Mesothelial cell of epicardium (in vitro differentiated cells): ENCODE results near the gene AFF2. TPM values are rescaled to one million over a fixed set of nuclear protein-coding genes. Genes with fewer than 3 reads are reported as not detected.

Experiments
- DNase-seq, 2 experiments: peaks; one replicate each; pipeline ENCODE4 v3.0.0; 2021; ENCODE audit warnings: low spot score in 2 of 2; ENCODE audit not compliant: unreplicated experiment in 2 of 2
- H3K27ac Mint-ChIP-seq: 2 replicates; pipeline ENCODE4 v1.8.0; 2021; ENCODE audit warnings: mixed read lengths
- H3K27me3 Mint-ChIP-seq: 2 replicates; pipeline ENCODE4 v1.8.0; 2021; ENCODE audit warnings: low read depth, mixed read lengths
- H3K36me3 Mint-ChIP-seq: 2 replicates; pipeline ENCODE4 v1.8.0; 2021; ENCODE audit warnings: mixed read lengths
- H3K4me1 Mint-ChIP-seq: 2 replicates; pipeline ENCODE4 v1.8.0; 2021; ENCODE audit warnings: mixed read lengths
- H3K4me3 Mint-ChIP-seq: 2 replicates; pipeline ENCODE4 v1.8.0; 2021; ENCODE audit warnings: mild to moderate bottlenecking, moderate library complexity, mixed read lengths
- H3K9me3 Mint-ChIP-seq: 2 replicates; pipeline ENCODE4 v1.8.0; 2021; ENCODE audit warnings: mixed read lengths
- CTCF ChIP-seq: fragments of 200-600 bp; sonication (generic); IDR thresholded peaks from one replicate; pipeline ENCODE4 v1.5.0; 2021; ENCODE audit warnings: antibody characterized with exemption; ENCODE audit not compliant: unreplicated experiment
- total RNA-seq: library from RNA; stranded (reverse); gene quantifications from 3 replicates; pipeline ENCODE4 v1.2.1, GENCODE V29; 2021

AFF2 gene
- total RNA-seq, 1 donor from 2014 or later = 5.8 TPM

GRCh38 chrX:148755111-148755510 lies 254.7 kb downstream of the AFF2 start:
- no peak overlapping the region for H3K4me3 Mint-ChIP-seq
- no peaks in the 10 kb centered on the region for H3K4me1 Mint-ChIP-seq
- no peaks in the 10 kb centered on the region for H3K27me3 Mint-ChIP-seq
- DNase-seq = no peak
- no peaks in the 10 kb centered on the region for H3K36me3 Mint-ChIP-seq
- peaks cover 27% of the 10 kb centered on the region for H3K9me3 Mint-ChIP-seq
- no peak overlapping the region for H3K27ac Mint-ChIP-seq
- TF ChIP-seq CTCF = no peak

- Mint-ChIP-seq H3K4me3 (no peak overlapping the region), H3K4me1 (no peaks in the 10 kb centered on the region), H3K27me3 (no peaks in the 10 kb centered on the region), H3K36me3 (no peaks in the 10 kb centered on the region), H3K9me3 (peaks cover 33% of the 10 kb centered on the region), H3K27ac (no peak overlapping the region)
- no peak for TF ChIP-seq CTCF
- no peak for DNase-seq
These were observed 263.5 kb downstream of the AFF2 start for GRCh38 chrX:148763896-148764295.

GRCh38 chrX:148768296-148768695 lies 267.9 kb downstream of the AFF2 start:
- peaks cover 29% of the 10 kb centered on the region for H3K9me3 Mint-ChIP-seq
- no peak for DNase-seq
- H3K4me3 Mint-ChIP-seq = no peak overlapping the region
- H3K4me1 Mint-ChIP-seq = no peaks in the 10 kb centered on the region
- TF ChIP-seq CTCF = no peak
- no peak overlapping the region for H3K27ac Mint-ChIP-seq
- no peaks in the 10 kb centered on the region for H3K36me3 Mint-ChIP-seq
- no peaks in the 10 kb centered on the region for H3K27me3 Mint-ChIP-seq

GRCh38 chrX:148771440-148771839 lies 271.0 kb downstream of the AFF2 start:
- no peaks in the 10 kb centered on the region for H3K27me3 Mint-ChIP-seq
- H3K9me3 Mint-ChIP-seq = peaks cover 36% of the 10 kb centered on the region
- DNase-seq = no peak
- H3K27ac Mint-ChIP-seq = no peak overlapping the region
- no peaks in the 10 kb centered on the region for H3K4me1 Mint-ChIP-seq
- H3K4me3 Mint-ChIP-seq = no peak overlapping the region
- no peaks in the 10 kb centered on the region for H3K36me3 Mint-ChIP-seq
- no peak for TF ChIP-seq CTCF

GRCh38 chrX:148774276-148774675 lies 273.9 kb downstream of the AFF2 start:
- Mint-ChIP-seq H3K36me3 (peaks cover 6% of the 10 kb centered on the region), H3K9me3 (peaks cover 50% of the 10 kb centered on the region), H3K4me1 (no peaks in the 10 kb centered on the region), H3K4me3 (no peak overlapping the region), H3K27me3 (no peaks in the 10 kb centered on the region), H3K27ac (no peak overlapping the region)
- DNase-seq = no peak
- no peak for TF ChIP-seq CTCF

- Mint-ChIP-seq H3K4me3 (no peak overlapping the region), H3K9me3 (peaks cover 23% of the 10 kb centered on the region)
- no peak for TF ChIP-seq CTCF
These were observed 283.7 kb downstream of the AFF2 start for GRCh38 chrX:148784137-148784536.

More at GRCh38 chrX:148784137-148784536, 283.7 kb downstream of the AFF2 start:
- no peak for DNase-seq
- H3K27me3 Mint-ChIP-seq = no peaks in the 10 kb centered on the region
- H3K27ac Mint-ChIP-seq = no peak overlapping the region
- no peaks in the 10 kb centered on the region for H3K4me1 Mint-ChIP-seq
- H3K36me3 Mint-ChIP-seq = no peaks in the 10 kb centered on the region
